ENCODE results near the gene TCEA2.

Gene TCEA2

GRCh38 chr20:64067005-64067632 lies 4.1 kb downstream of the TCEA2 start:
- no peak for DNase-seq

- DNase-seq = no peak
These were observed 4.8 kb downstream of the TCEA2 start for GRCh38 chr20:64067733-64068307.

GRCh38 chr20:64068386-64069208 lies 5.6 kb downstream of the TCEA2 start:
- DNase-seq = no peak

GRCh38 chr20:64069209-64069613 lies 6.2 kb downstream of the TCEA2 start:
- no peak for DNase-seq

- DNase-seq = no peak
These were observed 6.7 kb downstream of the TCEA2 start for GRCh38 chr20:64069614-64070243.

- DNase-seq = no peak
These were observed 7.4 kb downstream of the TCEA2 start for GRCh38 chr20:64070244-64070993.

- no peak for DNase-seq
These were observed 8.6 kb downstream of the TCEA2 start for GRCh38 chr20:64071341-64072332.

- DNase-seq = no peak
These were observed 9.6 kb downstream of the TCEA2 start for GRCh38 chr20:64072498-64073063.

GRCh38 chr20:64073476-64074183 lies 10.6 kb downstream of the TCEA2 start:
- no peak for DNase-seq

- no peak for DNase-seq
These were observed 11.3 kb downstream of the TCEA2 start for GRCh38 chr20:64074184-64074789.

GRCh38 chr20:64074963-64075362 lies 12.0 kb downstream of the TCEA2 start:
- no peak for DNase-seq

- DNase-seq = no peak
These were observed 12.6 kb downstream of the TCEA2 start for GRCh38 chr20:64075556-64075955.

GRCh38 chr20:64076061-64076997 lies 13.3 kb downstream of the TCEA2 start:
- no peak for DNase-seq

- DNase-seq = no peak
These were observed 14.1 kb downstream of the TCEA2 start for GRCh38 chr20:64077094-64077493.

GRCh38 chr20:64077541-64077875 lies 14.5 kb downstream of the TCEA2 start:
- no peak for DNase-seq

GRCh38 chr20:64077876-64078551 lies 15.0 kb downstream of the TCEA2 start:
- DNase-seq = peak; percentile 33 to 34

- DNase-seq = no peak
These were observed 15.9 kb downstream of the TCEA2 start for GRCh38 chr20:64078934-64079272.

GRCh38 chr20:64079273-64080012 lies 16.4 kb downstream of the TCEA2 start, which contains the start of gene RGS19:
TSS of gene RGS19 (minus strand) at chr20:64079518. CDS start at chr20:64076886, 2,632 bp downstream.
- peak; percentile 52 to 57 for DNase-seq
